Stimulated activated CD4-positive, alpha-beta T cell treated with anti-CD3 and anti-CD28 coated beads, Interleukin-1b, Interleukin-23, amount 100 ng/mL, for 1 hour (primary cell): ENCODE data around the gene PCCA.
"Not testable (repeated sequence)": the region's sequence is repeated elsewhere in the genome, so short reads cannot be mapped to it uniquely, and the experiment has no call there.

Source experiments
- DNase-seq, 2 donors: peaks; one replicate each; pipeline ENCODE4 v3.0.0-alpha.2; 2020; ENCODE audit warnings: low read depth in 2 of 2

PCCA gene

DNA sequence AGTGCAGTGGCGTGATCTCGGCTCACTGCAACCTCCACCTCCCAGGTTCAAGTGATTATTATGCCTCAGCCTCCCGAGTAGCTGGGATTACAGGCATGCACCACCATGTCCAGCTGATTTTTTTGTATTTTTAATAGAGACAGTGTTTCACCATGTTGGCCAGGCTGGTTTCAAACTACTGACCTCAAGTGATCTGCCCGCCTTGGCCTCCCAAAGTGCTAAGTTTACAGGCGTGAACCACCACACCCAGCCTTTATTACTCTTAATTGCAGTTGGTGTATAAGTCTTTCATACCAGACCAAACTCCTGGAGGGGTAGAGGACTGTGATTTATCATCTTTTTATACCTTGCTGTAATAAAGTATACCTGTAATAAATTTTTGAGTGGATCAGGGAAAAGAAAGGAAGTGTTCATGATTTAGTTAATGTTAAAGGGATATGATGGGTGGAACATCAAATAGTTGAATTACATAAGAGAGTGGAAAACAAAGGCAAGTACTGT, 52.6 kb downstream of the PCCA start:
- DNase-seq, result not testable (repeated sequence)

DNA sequence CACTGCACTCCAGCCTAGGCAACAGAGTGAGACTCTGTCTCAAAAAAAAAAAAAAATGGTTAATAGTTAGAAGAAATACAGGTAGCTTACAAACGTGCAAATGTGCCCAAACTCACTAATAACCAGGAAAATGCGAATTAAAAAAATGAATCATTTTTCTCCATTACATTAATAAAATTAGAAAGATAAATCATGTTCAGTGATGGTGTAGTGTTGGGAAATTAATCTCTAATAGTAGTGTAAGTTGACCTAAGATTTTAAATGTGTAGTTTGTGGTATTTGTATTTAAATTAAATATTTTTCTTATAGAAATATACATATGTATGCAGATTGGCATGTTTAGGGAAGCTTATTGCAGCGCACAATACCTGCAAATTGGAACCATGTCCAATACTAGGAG, 57.6 kb downstream of the PCCA start:
- DNase-seq, result no peak

- DNase-seq, result no peak
Measured at GRCh38 chr13:100147825-100148224, 58.9 kb downstream of the PCCA start.

GRCh38 chr13:100148422-100148821, 59.5 kb downstream of the PCCA start:
- no peak for DNase-seq

- no peak for DNase-seq
Measured at GRCh38 chr13:100149389-100149788, 60.5 kb downstream of the PCCA start.

- DNase-seq, result not testable (repeated sequence)
Measured at GRCh38 chr13:100150711-100151110, 61.8 kb downstream of the PCCA start.

DNA sequence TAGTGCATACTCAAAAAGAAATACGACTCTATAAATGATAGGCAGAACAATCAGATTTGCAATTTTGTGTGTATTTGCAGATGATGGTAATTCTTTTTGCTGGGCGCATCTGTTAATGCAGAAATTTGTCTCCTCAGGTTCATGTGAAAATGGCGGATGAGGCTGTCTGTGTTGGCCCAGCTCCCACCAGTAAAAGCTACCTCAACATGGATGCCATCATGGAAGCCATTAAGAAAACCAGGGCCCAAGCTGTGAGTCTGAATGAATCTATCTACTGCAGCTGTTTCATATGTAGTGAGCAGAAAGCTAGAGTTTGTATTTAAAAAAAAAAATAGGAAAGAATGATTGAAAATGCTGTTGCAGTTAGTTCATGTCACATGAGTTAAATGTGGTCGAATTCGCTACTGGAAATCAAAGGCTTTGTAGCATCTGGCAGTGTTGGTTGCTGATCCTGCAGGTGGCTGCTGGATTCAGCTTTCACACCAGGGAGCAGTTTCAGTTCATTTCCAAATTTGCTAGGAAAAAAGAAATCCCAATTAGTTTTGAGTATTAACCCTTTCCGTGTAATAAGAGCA, 66.0 kb downstream of the PCCA start:
- DNase-seq, result no peak

DNA sequence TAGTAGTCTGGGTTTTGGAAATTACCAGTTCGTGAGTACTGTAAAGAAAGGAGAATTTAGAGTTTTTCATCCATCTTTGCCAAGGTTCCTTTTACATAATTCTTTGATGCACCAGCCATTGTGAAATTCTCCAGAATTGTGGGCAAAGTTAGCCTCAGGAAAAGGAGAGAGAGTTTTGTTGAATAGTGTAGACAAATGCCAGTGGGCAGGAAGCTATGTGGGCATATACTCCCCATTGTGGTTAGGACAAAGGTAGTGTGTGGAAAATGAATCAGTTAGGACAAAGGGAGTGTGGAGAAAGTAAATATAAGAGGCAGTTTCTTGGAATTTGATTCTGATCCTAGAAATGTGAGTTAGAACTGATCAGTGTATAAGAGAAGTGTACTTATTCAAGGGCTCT, 67.9 kb downstream of the PCCA start:
- no peak for DNase-seq

- DNase-seq, result no peak
Measured at GRCh38 chr13:100158569-100158968, 69.7 kb downstream of the PCCA start.

- no peak for DNase-seq
Measured at GRCh38 chr13:100159584-100159983, 70.7 kb downstream of the PCCA start.

DNA sequence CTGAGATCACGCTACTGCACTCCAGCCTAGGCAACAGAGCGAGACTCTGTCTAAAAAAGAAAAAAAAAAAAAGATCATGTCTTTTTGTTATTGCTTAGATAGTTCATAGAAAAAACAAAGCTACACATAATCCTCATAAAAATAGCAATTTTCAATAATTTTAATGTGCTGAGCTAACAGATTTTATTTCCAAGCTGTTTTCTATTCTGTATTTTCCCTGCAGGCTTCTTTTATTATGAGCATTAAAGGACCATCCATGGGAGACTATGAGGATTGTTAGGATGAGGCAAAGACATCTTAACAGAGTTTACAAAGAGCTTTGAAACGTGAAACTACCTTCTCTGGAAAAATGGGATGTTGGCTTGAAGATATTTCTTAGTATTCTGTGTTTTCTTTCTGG, 71.6 kb downstream of the PCCA start:
- DNase-seq, result no peak

GRCh38 chr13:100163375-100163774, 74.5 kb downstream of the PCCA start:
- DNase-seq, result no peak

DNA sequence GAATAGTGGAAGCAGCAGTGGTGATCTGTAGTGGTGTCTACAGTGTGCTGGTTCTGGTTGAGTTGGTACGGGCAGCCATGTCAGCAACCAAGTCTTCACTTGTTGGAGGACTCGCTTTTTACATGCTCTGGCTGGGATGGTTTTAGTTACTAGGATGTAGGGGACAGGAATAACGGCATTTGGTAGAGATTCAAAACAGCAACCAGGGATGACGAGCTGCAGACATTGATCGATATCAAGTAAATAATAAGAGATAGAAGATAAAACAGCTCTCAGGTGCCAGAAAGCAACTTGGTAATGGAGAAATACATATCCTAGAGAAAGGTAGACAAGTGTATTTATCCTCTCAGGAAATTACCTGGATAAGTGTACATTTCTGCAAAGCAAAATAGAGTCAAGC, 84.3 kb downstream of the PCCA start:
- no peak for DNase-seq

- not testable (repeated sequence) for DNase-seq
Measured at GRCh38 chr13:100174455-100174854, 85.6 kb downstream of the PCCA start.

- DNase-seq, result no peak
Measured at GRCh38 chr13:100175078-100175802, 86.3 kb downstream of the PCCA start.

DNA sequence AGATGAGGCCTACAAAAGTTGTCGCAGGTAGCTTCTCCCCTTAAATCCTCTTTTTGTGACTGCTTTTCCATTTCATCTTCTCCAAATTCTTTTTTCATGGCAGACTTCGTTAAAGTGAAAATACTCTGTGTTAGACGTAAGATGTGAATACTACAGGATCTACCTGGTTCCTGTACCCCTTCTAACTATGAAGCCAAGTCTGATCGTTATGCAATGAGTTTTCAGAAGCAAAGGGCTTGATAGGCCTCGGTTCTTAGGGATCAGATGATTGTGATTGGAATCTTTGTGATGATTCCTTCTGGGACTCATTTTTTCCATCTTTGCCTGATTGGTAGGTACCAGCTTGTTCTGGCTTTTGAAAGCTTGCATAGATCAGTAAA, 86.9 kb downstream of the PCCA start:
- DNase-seq, result no peak

DNA sequence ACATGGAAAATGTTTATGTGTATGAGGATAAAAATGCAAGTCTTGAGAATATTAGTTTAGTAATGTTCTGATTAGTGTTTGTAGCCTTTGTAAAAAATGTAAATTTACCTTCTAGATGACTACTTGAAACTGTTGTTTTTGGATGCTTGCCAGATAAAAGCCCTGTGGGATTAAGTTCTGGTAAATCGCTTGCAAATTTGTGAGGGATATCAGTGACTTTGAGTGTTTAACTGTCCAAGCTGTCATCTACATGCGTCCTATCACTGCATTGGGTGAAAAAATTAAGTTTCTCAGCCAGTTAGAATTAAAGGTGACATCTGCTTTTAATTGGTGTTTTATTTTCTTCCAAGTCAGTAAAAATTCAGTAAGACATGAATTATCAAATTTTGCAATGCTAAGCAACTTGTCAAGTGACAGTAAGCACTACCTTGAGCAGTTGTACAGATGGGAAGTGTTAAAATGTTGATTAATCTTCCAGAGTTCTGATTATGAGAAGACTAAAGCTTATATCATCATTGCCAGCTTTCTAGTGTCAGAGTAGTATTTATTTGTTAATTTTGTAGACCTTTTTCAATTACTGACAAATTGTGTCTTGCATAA, 88.0 kb downstream of the PCCA start:
- DNase-seq, result no peak

GRCh38 chr13:100178309-100178708, 89.4 kb downstream of the PCCA start:
- DNase-seq, result no peak

DNA sequence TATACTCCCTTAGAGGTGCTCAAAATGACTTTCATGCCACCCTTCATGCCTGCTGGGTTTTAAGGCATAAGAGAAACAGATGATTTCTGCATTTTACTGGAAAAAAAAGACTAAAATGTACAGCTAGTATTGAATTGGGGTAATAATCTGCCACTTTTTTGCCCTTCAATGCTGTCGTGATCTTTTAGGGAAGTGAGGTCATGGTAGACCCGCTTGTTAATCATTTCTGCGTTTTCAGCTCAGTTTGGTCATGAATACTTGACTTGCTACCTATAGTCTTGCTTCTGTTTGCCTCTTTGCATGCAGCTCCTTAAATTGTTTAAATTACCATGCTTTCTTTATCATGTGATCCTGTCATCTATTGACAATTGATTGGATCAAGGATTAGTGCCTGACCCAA, 90.4 kb downstream of the PCCA start:
- DNase-seq, result no peak

DNA sequence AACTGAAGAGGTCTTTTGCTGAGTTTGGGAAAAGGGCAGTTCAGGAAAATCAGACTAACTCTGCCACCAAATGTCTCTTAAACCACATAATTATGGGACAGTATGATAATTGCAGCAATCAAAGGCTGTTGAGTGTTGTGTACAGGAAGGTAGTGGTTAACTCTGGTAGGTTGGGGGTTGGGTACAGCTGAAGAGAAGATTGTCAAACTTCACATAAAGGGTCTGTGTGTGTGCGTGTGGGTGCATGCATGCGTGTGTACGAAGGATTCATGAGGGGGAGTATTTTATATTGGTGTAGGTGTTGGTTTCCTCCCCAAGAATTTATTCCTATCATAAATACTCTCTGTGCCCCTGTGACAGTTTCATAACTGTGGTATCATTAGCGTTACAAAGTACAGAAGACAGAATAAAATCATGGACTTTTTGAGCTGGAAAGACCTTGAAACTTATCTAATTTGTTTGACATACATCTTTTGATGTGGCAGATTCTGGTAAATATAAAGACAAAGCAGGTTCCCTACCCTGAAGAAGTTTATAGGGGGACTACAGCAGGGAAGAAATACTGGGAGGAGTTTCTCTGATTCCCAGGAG, 94.1 kb downstream of the PCCA start:
- no peak for DNase-seq

DNA sequence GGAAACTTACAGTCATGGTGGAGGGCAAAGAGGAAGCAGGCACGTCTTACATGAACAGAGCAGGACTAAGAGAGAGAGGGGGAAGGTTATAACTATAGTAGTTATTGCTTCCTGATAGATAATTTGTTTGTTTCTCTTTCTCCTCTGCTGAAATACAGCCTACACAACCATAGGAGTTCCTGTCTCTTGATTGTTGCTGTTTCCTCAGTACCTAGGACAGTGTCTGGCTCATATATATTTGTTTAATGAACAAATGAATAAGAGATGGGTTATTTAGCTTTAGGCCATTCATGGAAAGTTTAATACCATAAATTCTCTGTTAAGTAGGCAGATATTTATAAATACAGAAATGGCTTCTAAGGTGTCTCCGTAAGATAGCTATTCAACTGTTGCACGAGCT, 95.2 kb downstream of the PCCA start:
- no peak for DNase-seq

GRCh38 chr13:100195568-100195967, 106.7 kb downstream of the PCCA start:
- DNase-seq, result no peak

GRCh38 chr13:100196375-100196774, 107.5 kb downstream of the PCCA start:
- DNase-seq, result no peak
